HG02571 (cell line): ENCODE results near the gene MAF.

Experiments
- ATAC-seq: cut with Tn5 transposase; IDR thresholded peaks from one replicate; pipeline ENCODE4 v1.9.1; 2021; ENCODE audit warnings: mild to moderate bottlenecking, moderate library complexity; ENCODE audit not compliant: unreplicated experiment

Gene MAF

GRCh38 chr16:79547085-79547484 is 53.5 kb downstream of the MAF start:
- no peak for ATAC-seq
